H1 (cell line): ENCODE measurements around the gene RESP18. TPM values are rescaled to one million over a fixed set of nuclear protein-coding genes. Genes with fewer than 3 reads are reported as not detected.

Source experiments
- CTCF ChIA-PET: fragments of 300-600 bp; sonication (Branson Sonifier 250); formaldehyde crosslinking; loops from one replicate; lab custom pipeline; 2021; ENCODE audit not compliant: partially characterized antibody; lab: Charles Lee
- POLR2A ChIA-PET: fragments of 300-600 bp; sonication (Branson Sonifier 250); formaldehyde crosslinking; loops from one replicate; lab custom pipeline; 2021; ENCODE audit warnings: inconsistent platforms; ENCODE audit not compliant: partially characterized antibody; lab: Charles Lee
- DNase-seq, 2 experiments: peaks; one replicate each; pipeline versions ENCODE4 v3.0.0 to v3.0.0-alpha.2; 2010 to 2022; ENCODE audit warnings: low spot score in 2 of 2, low read depth in 1 of 2, mixed read lengths in 1 of 2
- FAIRE-seq: peaks from 2 replicates; lab custom pipeline; 2011; peaks lifted over from hg19 to GRCh38; lab: Jason Lieb, UNC
- H2AFZ ChIP-seq: 2 replicates; pipeline ENCODE4 v1.8.1; 2012; ENCODE audit warnings: low read length, inconsistent platforms
- H2AK5ac ChIP-seq: 2 replicates; pipeline ENCODE4 v1.6.1; 2013; ENCODE audit warnings: low read depth, low read length
- H2BK120ac ChIP-seq: replicated peaks from 2 replicates; pipeline ENCODE3; 2013; ENCODE audit warnings: low read depth, low read length, inconsistent platforms
- H2BK12ac ChIP-seq: 2 replicates; pipeline ENCODE4 v1.6.1; 2013; ENCODE audit warnings: low read depth, low read length
- H2BK15ac ChIP-seq: 2 replicates; pipeline ENCODE4 v1.6.1; 2013; ENCODE audit warnings: low read length
- H2BK20ac ChIP-seq: 2 replicates; pipeline ENCODE4 v1.6.1; 2013; ENCODE audit warnings: low read length
- H2BK5ac ChIP-seq: 2 replicates; pipeline ENCODE4 v1.6.1; 2013; ENCODE audit warnings: low read depth, low read length
- H3K14ac ChIP-seq: 2 replicates; pipeline ENCODE4 v1.6.1; 2013; ENCODE audit warnings: inconsistent platforms; ENCODE audit not compliant: insufficient read length
- H3K18ac ChIP-seq: 2 replicates; pipeline ENCODE4 v1.6.1; 2013; ENCODE audit warnings: low read length; ENCODE audit errors: extremely low read depth
- H3K23ac ChIP-seq: 2 replicates; pipeline ENCODE4 v1.6.1; 2013; ENCODE audit warnings: inconsistent platforms; ENCODE audit not compliant: insufficient read length
- H3K23me2 ChIP-seq: 2 replicates; pipeline ENCODE4 v1.6.1; 2013; ENCODE audit warnings: low read depth, low read length
- H3K27ac ChIP-seq: 2 replicates; pipeline ENCODE4 v1.6.1; 2011; ENCODE audit warnings: low read depth, low read length, inconsistent platforms
- H3K27me3 ChIP-seq, 4 experiments: replicated peaks in 1 of 4; 1 replicate in 1 of 4; 2 replicates in 3 of 4; pipeline versions ENCODE4 v1.6.1 to v1.8.1; 2011 to 2013; ENCODE audit warnings: low read length in 3 of 4, mild to moderate bottlenecking in 3 of 4, inconsistent platforms in 2 of 4, mixed read lengths in 2 of 4, moderate library complexity in 1 of 4; ENCODE audit not compliant: control insufficient read depth in 3 of 4, insufficient read depth in 3 of 4; ENCODE audit errors: extremely low read depth in 1 of 4
- H3K36me3 ChIP-seq, 4 experiments: 2 replicates each; pipeline versions ENCODE4 v1.6.1 to v1.8.1; 2011 to 2013; ENCODE audit warnings: mild to moderate bottlenecking in 4 of 4, low read length in 3 of 4, moderate library complexity in 2 of 4, control low read depth in 1 of 4, inconsistent platforms in 1 of 4; ENCODE audit not compliant: insufficient read depth in 4 of 4, control insufficient read depth in 2 of 4
- H3K4ac ChIP-seq: replicated peaks from 2 replicates; pipeline ENCODE3; 2013; ENCODE audit warnings: low read length, low read depth, mixed read lengths, inconsistent platforms; ENCODE audit not compliant: insufficient read length
- H3K4me1 ChIP-seq, 4 experiments: replicated peaks in 1 of 4; 1 replicate in 1 of 4; 2 replicates in 3 of 4; pipeline versions ENCODE4 v1.6.1 to v1.8.1; 2011 to 2013; ENCODE audit warnings: low read length in 3 of 4, inconsistent platforms in 2 of 4, mixed read lengths in 1 of 4; ENCODE audit not compliant: insufficient read depth in 4 of 4, control insufficient read depth in 3 of 4
- H3K4me2 ChIP-seq, 2 experiments: 2 replicates each; pipeline versions ENCODE4 v1.6.1 to v1.8.1; 2011 to 2013; ENCODE audit warnings: low read depth in 2 of 2, low read length in 2 of 2, control low read depth in 1 of 2, inconsistent platforms in 1 of 2, mild to moderate bottlenecking in 1 of 2; ENCODE audit not compliant: insufficient read depth in 1 of 2
- H3K4me3 ChIP-seq, 4 experiments: fragments of 200-600, 300-600 bp in 1 of 4; sonication (generic), shearing (Covaris generic), sonication (Bioruptor Twin) in 1 of 4; 2 replicates each; pipeline versions ENCODE4 v1.5.1 to v1.8.1; 2011 to 2016; ENCODE audit warnings: low read length in 4 of 4, low read depth in 3 of 4, control low read depth in 2 of 4, inconsistent platforms in 2 of 4, mild to moderate bottlenecking in 2 of 4, mixed read lengths in 1 of 4, moderate library complexity in 1 of 4; ENCODE audit not compliant: insufficient read depth in 2 of 4; ENCODE audit errors: extremely low read depth in 1 of 4
- H3K56ac ChIP-seq: replicated peaks from 2 replicates; pipeline ENCODE3; 2013; ENCODE audit warnings: low read depth, mild to moderate bottlenecking, mixed read lengths, low read length, inconsistent platforms; ENCODE audit not compliant: insufficient read length
- H3K79me1 ChIP-seq: 2 replicates; pipeline ENCODE4 v1.6.1; 2013; ENCODE audit warnings: low read depth, low read length, control low read depth
- H3K79me2 ChIP-seq, 2 experiments: 2 replicates each; pipeline versions ENCODE4 v1.6.1 to v1.8.1; 2012 to 2013; ENCODE audit warnings: low read length in 2 of 2, mild to moderate bottlenecking in 2 of 2, inconsistent platforms in 1 of 2; ENCODE audit not compliant: insufficient read depth in 2 of 2, control insufficient read depth in 1 of 2
- H3K9ac ChIP-seq, 4 experiments: replicated peaks in 1 of 4; 1 replicate in 1 of 4; 2 replicates in 3 of 4; pipeline versions ENCODE4 v1.6.1 to v1.8.1; 2011 to 2013; ENCODE audit warnings: low read depth in 3 of 4, low read length in 3 of 4, control low read depth in 2 of 4, mild to moderate bottlenecking in 2 of 4, moderate library complexity in 2 of 4, inconsistent platforms in 1 of 4; ENCODE audit errors: extremely low read depth in 1 of 4
- H3K9me3 ChIP-seq, 2 experiments: 2 replicates each; pipeline versions ENCODE4 v1.6.1 to v1.8.1; 2012 to 2013; ENCODE audit warnings: mild to moderate bottlenecking in 2 of 2, moderate library complexity in 2 of 2, control low read depth in 1 of 2, inconsistent platforms in 1 of 2, low read depth in 1 of 2, low read length in 1 of 2, mixed read lengths in 1 of 2; ENCODE audit not compliant: insufficient read depth in 2 of 2
- H4K20me1 ChIP-seq, 2 experiments: replicated peaks in 1 of 2; 2 replicates each; pipeline versions ENCODE3 to v1.8.1; 2011 to 2013; ENCODE audit warnings: inconsistent platforms in 2 of 2, low read length in 2 of 2, mild to moderate bottlenecking in 1 of 2; ENCODE audit not compliant: insufficient read depth in 2 of 2, control insufficient read depth in 1 of 2
- H4K5ac ChIP-seq: 2 replicates; pipeline ENCODE4 v1.6.1; 2013; ENCODE audit warnings: low read length, low read depth, mixed read lengths, inconsistent platforms; ENCODE audit not compliant: insufficient read length
- H4K8ac ChIP-seq: 2 replicates; pipeline ENCODE4 v1.8.0; 2013; ENCODE audit warnings: mild to moderate bottlenecking, moderate library complexity, low read length, inconsistent platforms; ENCODE audit not compliant: insufficient read depth; ENCODE audit errors: extremely low read depth
- H4K91ac ChIP-seq: replicated peaks from 2 replicates; pipeline ENCODE3; 2013; ENCODE audit warnings: low read length, mixed read lengths, inconsistent platforms; ENCODE audit not compliant: insufficient read length
- BACH1 ChIP-seq: IDR thresholded peaks from 2 replicates; pipeline ENCODE4 v1.6.1; 2012; ENCODE audit warnings: low read length, improper control_type of control experiment
- KDM1A ChIP-seq: fragments of 200-600, 300-600 bp; sonication (generic); IDR thresholded peaks from 2 replicates; pipeline ENCODE4 v1.7.1; 2016; ENCODE audit warnings: mild to moderate bottlenecking, low read length, borderline replicate concordance
- SUZ12 ChIP-seq: fragments of 200-600 bp; sonication (generic); IDR thresholded peaks from 2 replicates; pipeline ENCODE4 v1.6.1; 2012; ENCODE audit warnings: mild to moderate bottlenecking, inconsistent platforms, low read length, moderate library complexity, mixed read lengths
- USF2 ChIP-seq: IDR thresholded peaks from 2 replicates; pipeline ENCODE4 v1.6.1; 2011; ENCODE audit warnings: low read length, improper control_type of control experiment
- WGBS, 2 experiments: shearing (Covaris generic) in 1 of 2; methylation state at CpG; one replicate each; pipeline versions ENCODE4 v1.1.6 to v1.1.7; 2013 to 2015; ENCODE audit warnings: low lambda C conversion rate in 2 of 2, mixed read lengths in 2 of 2, inconsistent platforms in 1 of 2, low coverage in 1 of 2, missing lambda C conversion rate in 1 of 2; ENCODE audit not compliant: insufficient replicate concordance in 2 of 2, insufficient coverage in 1 of 2, insufficient read length in 1 of 2; ENCODE audit errors: extremely low coverage in 1 of 2, missing lambda C conversion rate in 1 of 2; 5-methylcytosine and 5-hydroxymethylcytosine counted together
- polyA plus RNA-seq, 7 experiments: library from polyadenylated mRNA; depleted of rRNA in 3 of 7; stranded (reverse) in 5 of 7; unstranded in 2 of 7; fragments of >200 nt in 5 of 7; fragments of 200-250 nt in 2 of 7; gene quantifications; 1 replicate in 5 of 7; 2 replicates in 1 of 7; 4 replicates in 1 of 7; pipeline versions ENCODE4 v1.2.1 to v1.2.3, GENCODE V29; 2011 to 2013; ENCODE audit warnings: missing spikeins in 2 of 7, mixed read lengths in 2 of 7
- total RNA-seq: library from RNA; stranded (reverse); fragmentation: NEBNext Ultra II Directional; extraction: Animal tissue kit (Norgen Biotek cat#: 25700); gene quantifications from 2 replicates; pipeline ENCODE4 v1.2.1, GENCODE V29; 2021

Gene RESP18
- total and polyA plus RNA-seq, 2 of the 8 experiments (the other 6 are each of a cell fraction or from before 2014, with no cell fraction given) = not detected

GRCh38 chr2:219323434-219323833, 9.1 kb downstream of the RESP18 start:
- no peak overlapping the region for H2BK15ac ChIP-seq
- no peak overlapping the region for H3K56ac ChIP-seq
- no peak overlapping the region for H3K4me2 ChIP-seq
- H4K91ac ChIP-seq = no peak overlapping the region
- DNase-seq (no peak), FAIRE-seq (no peak)
- no peak overlapping the region for H3K18ac ChIP-seq
- H3K36me3 ChIP-seq = no peaks in the 10 kb centered on the region
- H3K4me1 ChIP-seq = no peaks in the 10 kb centered on the region
- H4K20me1 ChIP-seq = no peaks in the 10 kb centered on the region
- H3K9ac ChIP-seq = no peak overlapping the region
- H2BK12ac ChIP-seq = no peak overlapping the region
- no peak overlapping the region for H3K23ac ChIP-seq
- H2BK20ac ChIP-seq = no peak overlapping the region
- H2BK120ac ChIP-seq = no peak overlapping the region
- H3K4me3 ChIP-seq = no peak overlapping the region
- POLR2A ChIA-PET = interaction anchor here (1.1 kb wide), 1 partner anchor 105 kb away, joined by 3 read pairs; the partner anchor contains the start of gene ABCB6
- no peak overlapping the region for H3K27ac ChIP-seq
- H3K27me3 ChIP-seq = no peaks in the 10 kb centered on the region; a peak in 2 of 7 replicates
- H3K4ac ChIP-seq = no peak overlapping the region
- H3K23me2 ChIP-seq = no peaks in the 10 kb centered on the region
- 86% methylated on average over 4 of the region's 4 CpGs; no CpG with 5 or more reads in 1 of the 2 experiments for WGBS, 2 experiments
- H2AK5ac ChIP-seq = no peak overlapping the region
- no peaks in the 10 kb centered on the region for H3K79me2 ChIP-seq
- no peak overlapping the region for H3K14ac ChIP-seq
- no peaks in the 10 kb centered on the region for H3K9me3 ChIP-seq
- H2BK5ac ChIP-seq = no peak overlapping the region
- TF ChIP-seq SUZ12 (no peak), BACH1 (no peak), USF2 (no peak), KDM1A (no peak)
- no peak overlapping the region for H4K5ac ChIP-seq
- no peaks in the 10 kb centered on the region for H3K79me1 ChIP-seq
- CTCF ChIA-PET = interaction anchor here (0.9 to 2.9 kb wide), 4 partner anchors 9 to 28 kb away, joined by 4 to 12 read pairs (median 4); partner anchors contain the start of gene RESP18
- no peak overlapping the region for H4K8ac ChIP-seq
- no peak overlapping the region for H2AFZ ChIP-seq
